GM12878 (cell line): ENCODE measurements around the gene GADL1. TPM values are rescaled to one million over a fixed set of nuclear protein-coding genes. Genes with fewer than 3 reads are reported as not detected.

ENCODE experiments used
- ATAC-seq: fragments of 200-7000 bp; cut with Tn5 transposase; 3 replicates; pipeline ENCODE4 v1.9.1; 2020; ENCODE audit warnings: mild to moderate bottlenecking, moderate library complexity
- BruUV-seq: library from RNA; stranded (reverse); fragments of 400-500 nt; replicated peaks from 2 replicates; lab custom pipeline; 2021; lab: Mats Ljungman, UMichigan
- CTCF ChIA-PET: fragments of 300-600 bp; sonication (Branson Sonifier 250); formaldehyde crosslinking; extraction: SDS; loops from one replicate; lab custom pipeline; 2021; ENCODE audit warnings: inconsistent platforms; lab: Yijun Ruan, JAX
- POLR2A ChIA-PET: fragments of 350-600 bp; formaldehyde crosslinking; extraction: SDS; loops from one replicate; lab custom pipeline; 2021; ENCODE audit warnings: inconsistent platforms; lab: Charles Lee
- RAD21 ChIA-PET: fragments of 300-600 bp; sonication (Branson Sonifier 250); formaldehyde crosslinking; loops from one replicate; lab custom pipeline; 2023; ENCODE audit warnings: antibody characterized with exemption; ENCODE audit not compliant: unreplicated experiment; lab: Charles Lee
- SMC1A ChIA-PET: fragments of 300-600 bp; sonication (Branson Sonifier 250); formaldehyde crosslinking; loops from one replicate; lab custom pipeline; 2023; ENCODE audit not compliant: unreplicated experiment, uncharacterized antibody; lab: Charles Lee
- DNase-seq: peaks from one replicate; pipeline ENCODE4 v3.0.0-alpha.2; 2011; ENCODE audit warnings: low read depth, low spot score
- FAIRE-seq: peaks from 3 replicates; lab custom pipeline; 2011; peaks lifted over from hg19 to GRCh38; lab: Jason Lieb, UNC
- H2AFZ ChIP-seq: 2 replicates; pipeline ENCODE4 v1.6.0; 2011; ENCODE audit warnings: low read depth, low read length, control low read depth; ENCODE audit not compliant: control insufficient read depth
- H3K27ac ChIP-seq: 2 replicates; pipeline ENCODE4 v1.5.1; 2011; ENCODE audit warnings: control low read depth; ENCODE audit not compliant: control insufficient read depth, insufficient read depth
- H3K27me3 ChIP-seq, 2 experiments: replicated peaks in 1 of 2; 2 replicates each; pipeline versions ENCODE4 v1.6.0 to v1.6.1; 2011; ENCODE audit warnings: low read length in 1 of 2; ENCODE audit not compliant: control insufficient read depth in 2 of 2, insufficient read depth in 2 of 2
- H3K36me3 ChIP-seq, 2 experiments: 2 replicates each; pipeline ENCODE4 v1.5.1; 2011; ENCODE audit warnings: low read length in 1 of 2; ENCODE audit not compliant: control insufficient read depth in 2 of 2, insufficient read depth in 2 of 2
- H3K4me1 ChIP-seq: 2 replicates; pipeline ENCODE4 v1.6.1; 2011; ENCODE audit warnings: mild to moderate bottlenecking, low read length, moderate library complexity, mixed read lengths; ENCODE audit not compliant: control insufficient read depth, insufficient read depth
- H3K4me2 ChIP-seq: 2 replicates; pipeline ENCODE4 v1.6.0; 2011; ENCODE audit warnings: control low read depth; ENCODE audit not compliant: control insufficient read depth, insufficient read depth
- H3K4me3 ChIP-seq: fragments of 200-600 bp; sonication (generic); 2 replicates; pipeline ENCODE4 v1.5.1; 2016
- H3K79me2 ChIP-seq: 2 replicates; pipeline ENCODE4 v1.6.0; 2011; ENCODE audit warnings: low read length; ENCODE audit not compliant: control insufficient read depth, insufficient read depth
- H3K9ac ChIP-seq: 2 replicates; pipeline ENCODE4 v1.8.0; 2011; ENCODE audit warnings: low read length, control low read depth, mixed read lengths; ENCODE audit not compliant: control insufficient read depth, insufficient read depth
- H3K9me3 ChIP-seq: replicated peaks from 3 replicates; pipeline ENCODE4 v1.5.1; 2011; ENCODE audit warnings: mild to moderate bottlenecking, low read length; ENCODE audit not compliant: control insufficient read depth, insufficient read depth
- H4K20me1 ChIP-seq: 2 replicates; pipeline ENCODE4 v1.6.0; 2011; ENCODE audit not compliant: control insufficient read depth, insufficient read depth
- ASH2L ChIP-seq: fragments of 300-600, 200-600 bp; sonication (generic); IDR thresholded peaks from 2 replicates; pipeline ENCODE4 v1.6.1; 2017; ENCODE audit warnings: low read depth, mild to moderate bottlenecking, borderline replicate concordance
- CBX5 ChIP-seq: sonication (generic); IDR thresholded peaks from 2 replicates; pipeline ENCODE4 v1.6.1; 2016; ENCODE audit warnings: low read depth, moderate library complexity, mild to moderate bottlenecking, inconsistent platforms
- E2F4 ChIP-seq: IDR thresholded peaks from 2 replicates; pipeline ENCODE4 v1.6.1; 2012; ENCODE audit warnings: low read depth, low read length, improper control_type of control experiment
- GABPA ChIP-seq: IDR thresholded peaks from 2 replicates; pipeline ENCODE4 v1.6.1; 2014; ENCODE audit warnings: antibody characterized with exemption, low read depth, mild to moderate bottlenecking, inconsistent platforms
- MYC ChIP-seq: IDR thresholded peaks from 2 replicates; pipeline ENCODE4 v1.6.1; 2011; ENCODE audit warnings: mild to moderate bottlenecking, low read length, moderate library complexity, inconsistent platforms; ENCODE audit not compliant: insufficient read depth, insufficient replicate concordance, insufficient read length, severe bottlenecking
- POLR2AphosphoS5 ChIP-seq: IDR thresholded peaks from 2 replicates; pipeline ENCODE4 v1.6.1; 2011; ENCODE audit warnings: mild to moderate bottlenecking, low read length, inconsistent platforms
- RAD21 ChIP-seq: IDR thresholded peaks from 2 replicates; pipeline ENCODE4 v1.6.1; 2011; ENCODE audit warnings: mild to moderate bottlenecking, low read depth, low read length, moderate library complexity; ENCODE audit not compliant: insufficient read depth
- TCF3 ChIP-seq: IDR thresholded peaks from 2 replicates; pipeline ENCODE4 v1.6.1; 2012; ENCODE audit warnings: low read depth, mild to moderate bottlenecking, low read length, borderline replicate concordance; ENCODE audit not compliant: insufficient read depth
- ZNF274 ChIP-seq: IDR thresholded peaks from one replicate; pipeline ENCODE4 v1.8.0; 2011; ENCODE audit not compliant: insufficient read length, insufficient read depth
- WGBS: methylation state at CpG from one replicate; pipeline ENCODE4 v1.1.6; 2016; ENCODE audit warnings: low lambda C conversion rate; ENCODE audit not compliant: insufficient replicate concordance, insufficient coverage; ENCODE audit errors: missing lambda C conversion rate; 5-methylcytosine and 5-hydroxymethylcytosine counted together
- in situ Hi-C: fragments of 300-500 bp; cut with MboI; formaldehyde crosslinking; loops from 9 replicates; pipeline ENCODE4 v1.14.3; 2018; ENCODE audit warnings: mixed read lengths
- intact Hi-C: fragments of 100-400 bp; cut with micrococcal nuclease; formaldehyde crosslinking; loops from one replicate; pipeline ENCODE4 v1.14.2; 2022; ENCODE audit not compliant: unreplicated experiment
- polyA plus RNA-seq, 11 experiments: library from polyadenylated mRNA; depleted of rRNA in 4 of 11; unstranded in 6 of 11; stranded (reverse) in 5 of 11; fragments of >200 nt; fragmentation: Nextera tagmentation in 4 of 11; fragmentation: Illumina TruSeq in 1 of 11; extraction: Ambion mirVana in 4 of 11; extraction: Trizol in 1 of 11; gene quantifications; 1 replicate in 1 of 11; 2 replicates in 10 of 11; pipeline versions ENCODE4 v1.2.1 to v1.2.3, GENCODE V29; 2011 to 2016; ENCODE audit warnings: inconsistent platforms in 2 of 11, missing spikeins in 2 of 11, low read depth in 1 of 11
- total RNA-seq, 4 experiments: library from RNA; depleted of rRNA in 3 of 4; stranded (reverse); fragments of >200 nt in 3 of 4; fragmentation: Illumina TruSeq in 1 of 4; extraction: Trizol in 1 of 4; gene quantifications; 2 replicates each; pipeline versions ENCODE4 v1.2.1 to v1.2.3, GENCODE V29; 2013 to 2021

Gene GADL1
- total and polyA plus RNA-seq, 10 of the 15 experiments (the other 5 are each of a cell fraction or from before 2014, with no cell fraction given), result 0.04 TPM; not detected in 9

GRCh38 chr3:30700702-30701321 lies 193.6 kb downstream of the GADL1 start:
- FAIRE-seq (no peak), ATAC-seq (no peak), DNase-seq (no peak)
- no TSS peak for BruUV-seq
- Histone ChIP-seq H3K27me3 (no peaks in the 10 kb centered on the region), H3K9ac (no peak overlapping the region), H3K4me3 (no peak overlapping the region), H3K9me3 (no peaks in the 10 kb centered on the region), H2AFZ (no peak overlapping the region), H4K20me1 (no peaks in the 10 kb centered on the region), H3K4me1 (no peaks in the 10 kb centered on the region), H3K79me2 (no peaks in the 10 kb centered on the region), H3K36me3 (no peaks in the 10 kb centered on the region), H3K27ac (no peak overlapping the region), H3K4me2 (no peak overlapping the region)
- WGBS, result 32% methylated on average over 3 of the region's 3 CpGs
- ChIA-PET RAD21 (no interaction called here), POLR2A (no interaction called here), CTCF (no interaction called here), SMC1A (no interaction called here)
- intact Hi-C loops (no loop called here), in situ Hi-C loops (no loop called here)
- no peak for TF ChIP-seq TCF3
- no peak for TF ChIP-seq MYC
- no peak for TF ChIP-seq POLR2AphosphoS5
- no peak for TF ChIP-seq ASH2L
- TF ChIP-seq GABPA, result no peak
- no peak for TF ChIP-seq RAD21
- TF ChIP-seq CBX5, result no peak
- no peak for TF ChIP-seq ZNF274
- no peak for TF ChIP-seq E2F4
